GM10266 (cell line): ENCODE data around the gene KIF4B.
"Not testable (repeated sequence)": the region's sequence is repeated elsewhere in the genome, so short reads cannot be mapped to it uniquely, and the experiment has no call there.

ENCODE experiments used
- DNase-seq: peaks from one replicate; pipeline ENCODE4 v3.0.0; 2012; ENCODE audit errors: extremely low spot score
- TF ChIP-seq, protein P1 (sequence below): IDR thresholded peaks from 2 replicates; pipeline ENCODE4 v1.5.1; 2012; ENCODE audit warnings: mild to moderate bottlenecking, low read depth; ENCODE audit not compliant: control insufficient read depth, insufficient read depth; ENCODE audit errors: missing control alignments

KIF4B gene

DNA sequence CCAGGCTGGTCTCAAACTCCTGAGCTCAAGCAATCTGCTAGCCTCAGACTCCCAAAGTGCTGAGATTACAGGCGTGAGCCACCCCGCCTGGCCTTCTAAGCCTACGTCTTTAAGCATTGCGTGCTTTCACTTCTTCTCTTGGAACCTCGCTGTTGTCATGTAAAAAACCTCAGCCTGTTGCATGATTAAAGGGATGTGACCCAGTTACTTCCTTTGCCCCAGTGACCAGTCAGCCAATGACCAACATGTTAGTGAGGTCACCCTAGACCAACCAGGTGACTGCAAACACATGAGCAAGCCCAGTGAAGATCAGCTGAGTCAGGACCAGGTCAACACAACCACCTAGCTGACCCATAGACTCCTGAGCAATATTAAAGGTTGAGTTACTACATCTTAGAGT, 10.5 kb downstream of the KIF4B start:
- DNase-seq: no peak
- TF ChIP-seq, protein P1, sequence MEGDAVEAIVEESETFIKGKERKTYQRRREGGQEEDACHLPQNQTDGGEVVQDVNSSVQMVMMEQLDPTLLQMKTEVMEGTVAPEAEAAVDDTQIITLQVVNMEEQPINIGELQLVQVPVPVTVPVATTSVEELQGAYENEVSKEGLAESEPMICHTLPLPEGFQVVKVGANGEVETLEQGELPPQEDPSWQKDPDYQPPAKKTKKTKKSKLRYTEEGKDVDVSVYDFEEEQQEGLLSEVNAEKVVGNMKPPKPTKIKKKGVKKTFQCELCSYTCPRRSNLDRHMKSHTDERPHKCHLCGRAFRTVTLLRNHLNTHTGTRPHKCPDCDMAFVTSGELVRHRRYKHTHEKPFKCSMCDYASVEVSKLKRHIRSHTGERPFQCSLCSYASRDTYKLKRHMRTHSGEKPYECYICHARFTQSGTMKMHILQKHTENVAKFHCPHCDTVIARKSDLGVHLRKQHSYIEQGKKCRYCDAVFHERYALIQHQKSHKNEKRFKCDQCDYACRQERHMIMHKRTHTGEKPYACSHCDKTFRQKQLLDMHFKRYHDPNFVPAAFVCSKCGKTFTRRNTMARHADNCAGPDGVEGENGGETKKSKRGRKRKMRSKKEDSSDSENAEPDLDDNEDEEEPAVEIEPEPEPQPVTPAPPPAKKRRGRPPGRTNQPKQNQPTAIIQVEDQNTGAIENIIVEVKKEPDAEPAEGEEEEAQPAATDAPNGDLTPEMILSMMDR: no peak

DNA sequence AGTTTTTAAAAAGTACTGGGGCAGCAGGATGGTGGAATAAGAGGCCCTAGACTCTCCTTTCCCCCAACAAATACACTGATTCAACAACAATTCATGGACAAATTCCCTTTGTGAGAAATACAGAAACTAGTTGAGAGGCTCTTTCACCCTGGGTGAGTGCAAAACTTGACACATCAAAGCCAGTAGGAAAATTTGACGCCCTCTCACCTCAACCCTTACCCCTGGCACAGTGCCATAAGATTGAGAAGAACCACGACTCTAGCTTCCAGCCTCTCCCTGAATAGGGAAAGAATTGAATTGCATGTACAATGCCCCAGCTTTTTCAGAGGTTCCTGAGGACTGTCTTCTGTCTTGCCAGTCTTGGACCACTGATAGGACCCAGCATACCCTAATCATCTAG, 12.3 kb downstream of the KIF4B start:
- DNase-seq: no peak
- TF ChIP-seq, protein P1: no peak

DNA sequence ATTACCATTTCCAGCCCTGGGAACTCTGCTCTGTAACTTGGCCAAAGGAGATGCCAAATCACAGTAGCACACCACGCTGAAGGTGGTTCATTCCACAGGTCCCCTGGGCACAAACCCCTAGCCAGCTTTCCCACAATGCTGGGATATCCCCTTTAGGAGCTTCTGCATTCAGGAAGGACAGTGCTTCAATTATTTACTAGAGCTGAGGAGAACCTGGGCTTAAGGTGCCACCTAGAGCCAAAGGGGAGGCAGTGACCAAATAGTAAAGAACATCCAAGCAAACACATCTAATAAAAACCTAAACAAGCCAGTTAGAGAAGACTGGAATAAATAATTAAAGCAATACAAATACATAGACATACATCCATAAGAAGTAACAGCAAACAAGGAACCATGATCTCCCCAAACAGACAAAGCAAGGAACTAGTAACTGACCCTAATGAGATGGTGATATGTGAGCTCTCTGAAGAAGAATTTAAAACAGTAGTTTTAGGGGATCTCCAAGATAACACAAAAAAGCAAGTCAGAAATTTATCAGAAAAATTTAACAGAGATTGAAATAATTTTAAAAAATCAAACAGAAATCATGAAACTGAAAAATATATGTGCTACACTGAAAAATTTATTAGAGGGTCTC, 14.6 kb downstream of the KIF4B start:
- TF ChIP-seq, protein P1: peak; percentile 33
- DNase-seq: no peak

DNA sequence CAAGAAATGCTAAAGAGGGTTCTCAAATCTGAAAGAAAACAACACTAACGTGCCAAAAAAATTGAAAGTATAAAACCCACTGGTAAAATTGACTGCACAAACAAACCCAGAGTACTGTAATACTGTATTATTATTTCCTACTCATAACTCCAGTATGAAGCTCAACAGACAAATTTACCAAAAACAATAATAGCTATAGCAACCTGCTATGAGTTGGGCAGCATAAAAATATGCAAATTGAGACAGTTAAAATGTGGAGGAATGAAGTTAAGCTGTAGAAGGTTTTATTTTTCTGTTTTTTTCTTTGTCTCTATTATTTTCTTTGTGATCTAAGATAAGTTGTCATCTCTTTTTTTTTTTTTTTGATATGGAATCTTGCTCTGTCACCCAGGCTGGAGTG, 15.7 kb downstream of the KIF4B start:
- DNase-seq: no peak
- TF ChIP-seq, protein P1: no peak

DNA sequence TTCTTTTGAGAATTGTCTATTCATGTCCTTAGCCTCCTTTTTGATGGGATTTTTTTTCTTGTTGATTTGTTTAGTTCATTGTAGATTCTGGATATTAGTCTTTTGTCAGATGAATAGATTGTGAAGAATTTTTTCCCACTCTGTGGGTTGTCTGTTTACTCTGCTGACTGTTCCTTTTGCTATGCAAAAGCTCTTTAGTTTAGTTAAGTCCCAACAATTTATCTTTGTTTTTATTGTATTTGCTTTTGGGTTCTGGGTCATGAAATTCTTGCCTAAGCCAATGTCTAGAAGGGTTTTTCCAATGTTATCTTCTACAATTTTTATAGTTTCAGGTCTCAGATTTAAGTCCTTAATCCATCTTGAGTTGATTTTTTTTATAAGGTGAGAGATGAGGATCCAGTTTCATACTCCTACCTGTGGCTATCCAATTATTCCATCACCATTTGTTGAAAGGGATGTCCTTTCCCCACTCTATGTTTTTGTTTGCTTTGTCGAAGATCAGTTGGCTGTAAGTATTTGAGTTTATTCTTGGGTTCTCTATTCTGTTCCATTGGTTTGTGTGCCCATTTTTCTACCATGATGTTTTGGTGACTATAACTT, 20.7 kb downstream of the KIF4B start:
- DNase-seq: not testable (repeated sequence)

DNA sequence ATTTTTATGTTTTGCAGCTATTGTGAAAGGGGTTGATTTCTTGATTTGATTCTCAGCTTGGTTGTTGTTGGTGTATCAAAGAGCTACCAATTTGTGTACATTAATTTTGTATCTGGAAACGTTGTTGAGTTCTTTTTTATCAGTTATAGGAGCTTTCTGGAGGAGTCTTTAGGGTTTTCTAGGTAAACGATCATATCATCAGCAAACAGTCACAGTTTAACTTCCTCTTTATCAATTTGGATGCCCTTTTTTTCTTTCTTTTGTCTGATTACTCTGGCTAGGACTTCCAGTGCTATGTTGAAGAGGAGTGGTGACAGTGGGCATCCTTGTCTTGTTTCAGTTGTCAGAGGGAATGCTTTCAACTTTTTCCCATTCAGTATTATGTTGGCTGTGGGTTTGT, 21.5 kb downstream of the KIF4B start:
- not testable (repeated sequence) for DNase-seq

DNA sequence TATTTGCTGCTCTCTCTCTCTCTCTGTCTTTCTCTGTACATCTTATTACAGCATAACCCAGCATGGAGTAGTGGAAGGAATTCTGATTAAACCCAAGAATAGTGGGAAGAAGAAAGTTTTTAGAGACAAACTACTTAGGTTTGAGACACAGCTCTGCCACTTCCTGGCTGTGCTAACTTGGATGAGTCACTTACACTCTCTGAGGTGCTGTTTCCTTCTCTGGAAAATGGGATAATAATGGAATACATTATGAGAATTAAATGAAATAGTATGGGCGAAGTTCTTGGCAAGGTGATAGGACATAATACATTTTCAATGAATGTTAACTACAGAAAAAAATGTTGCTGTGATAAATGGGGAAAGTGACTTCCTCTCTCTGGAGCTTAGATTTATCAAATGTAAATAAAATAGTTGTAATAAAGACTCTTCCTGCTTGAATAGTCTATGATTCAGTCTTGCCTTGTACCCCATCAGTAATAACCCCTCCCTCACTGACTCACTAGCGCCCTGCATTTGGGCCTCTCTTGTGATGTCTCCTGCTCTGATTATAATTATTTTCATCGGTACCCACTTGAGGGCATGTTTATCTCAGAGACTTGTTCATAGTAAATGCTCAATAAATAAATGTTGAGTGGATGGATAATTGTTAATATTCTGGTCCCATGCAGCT, 27.6 kb downstream of the KIF4B start:
- TF ChIP-seq, protein P1: no peak

DNA sequence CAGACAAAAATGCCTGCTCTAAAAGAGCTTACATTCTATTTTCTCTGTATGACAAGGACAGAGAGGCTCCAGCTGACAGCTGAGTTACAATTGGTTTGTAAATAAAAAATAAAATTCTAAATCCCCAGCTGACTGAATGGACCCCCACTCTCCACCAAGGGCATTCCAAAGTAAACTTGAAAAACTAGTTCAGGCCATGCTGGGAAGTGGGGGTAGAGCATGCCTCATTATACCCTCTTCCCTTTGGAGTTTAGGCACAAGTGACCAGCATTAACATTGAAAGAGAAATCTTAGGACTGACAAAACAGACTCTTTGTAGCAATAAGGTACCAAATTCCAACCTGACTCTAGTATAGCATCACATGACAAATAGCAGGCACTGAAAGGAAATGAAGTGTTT, 31.0 kb downstream of the KIF4B start:
- no peak for DNase-seq
- TF ChIP-seq, protein P1: no peak

More for the DNA sequence above, 27.6 kb downstream of the KIF4B start:
- DNase-seq: no peak
